ENCODE measurements around the gene CD200R1L.

The CD200R1L gene

GRCh38 chr3:112786881-112787579 lies 59.6 kb downstream of the CD200R1L start:
- DNase-seq (ENCODE audit: low read depth in 3 of 3) = no peak

GRCh38 chr3:112786002-112786590 lies 60.6 kb downstream of the CD200R1L start:
- no peak for DNase-seq (ENCODE audit: low read depth in 3 of 3)

GRCh38 chr3:112785321-112786001 lies 61.2 kb downstream of the CD200R1L start:
- DNase-seq (ENCODE audit: low read depth in 3 of 3) = no peak

DNA sequence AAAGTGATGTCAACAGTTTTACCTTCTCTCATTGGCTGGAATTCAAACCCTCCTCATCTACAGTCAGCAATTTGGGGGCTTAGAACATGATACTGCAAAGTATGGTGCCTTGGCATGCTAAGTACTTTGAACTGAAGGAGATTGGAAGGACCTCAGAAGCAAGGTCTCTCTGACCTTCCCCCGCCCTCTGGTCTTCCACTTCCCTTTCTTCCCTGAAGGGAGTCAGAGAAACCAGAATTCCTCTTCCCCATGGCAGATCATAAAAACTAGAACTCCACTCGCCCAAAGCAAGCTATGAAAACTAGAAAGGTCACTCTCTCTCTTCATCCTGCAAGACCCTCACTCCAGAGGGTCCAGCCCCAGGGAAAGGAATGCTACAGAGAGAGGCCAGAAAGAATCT lies 64.2 kb downstream of the CD200R1L start:
- no peak for DNase-seq (ENCODE audit: low read depth in 3 of 3)

- DNase-seq (ENCODE audit: low read depth in 3 of 3) = no peak
Observed at GRCh38 chr3:112781599-112781998, 65.1 kb downstream of the CD200R1L start.

GRCh38 chr3:112779558-112780480 lies 66.8 kb downstream of the CD200R1L start:
- DNase-seq (ENCODE audit: low read depth in 3 of 3) = no peak

- DNase-seq (ENCODE audit: low read depth in 3 of 3) = no peak
Observed at GRCh38 chr3:112779011-112779410, 67.7 kb downstream of the CD200R1L start.

- DNase-seq (ENCODE audit: low read depth in 3 of 3) = no peak
Observed at GRCh38 chr3:112778353-112778948, 68.2 kb downstream of the CD200R1L start.

GRCh38 chr3:112777811-112778210 lies 68.9 kb downstream of the CD200R1L start:
- DNase-seq (ENCODE audit: low read depth in 3 of 3) = no peak

- DNase-seq (ENCODE audit: low read depth in 3 of 3) = no peak
Observed at GRCh38 chr3:112776836-112777235, 69.8 kb downstream of the CD200R1L start.

- DNase-seq (ENCODE audit: low read depth in 3 of 3) = no peak
Observed at GRCh38 chr3:112776000-112776399, 70.7 kb downstream of the CD200R1L start.

GRCh38 chr3:112775011-112775742 lies 71.5 kb downstream of the CD200R1L start:
- DNase-seq (ENCODE audit: low read depth in 3 of 3) = no peak

- no peak for DNase-seq (ENCODE audit: low read depth in 3 of 3)
Observed at GRCh38 chr3:112774293-112774926, 72.3 kb downstream of the CD200R1L start.

DNA sequence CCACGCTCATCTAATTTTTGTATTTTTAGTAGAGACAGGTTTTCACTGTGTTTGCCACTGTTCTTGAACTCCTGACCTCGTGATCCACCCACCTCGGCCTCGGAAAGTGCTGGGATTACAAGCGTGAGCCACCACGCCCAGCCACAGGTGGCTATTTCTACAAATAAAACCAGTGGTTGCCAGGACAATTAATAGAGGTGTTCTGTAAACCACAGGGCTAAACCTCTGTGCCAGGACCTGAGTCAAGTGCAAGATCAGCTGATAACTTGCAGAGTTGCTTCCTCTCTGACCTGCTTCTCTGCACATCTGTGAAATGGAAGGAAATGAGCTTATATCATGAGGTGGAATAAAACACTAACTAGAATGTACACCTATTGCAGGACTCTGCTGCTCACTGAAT lies 72.8 kb downstream of the CD200R1L start:
- DNase-seq (ENCODE audit: low read depth in 3 of 3) = no peak

DNA sequence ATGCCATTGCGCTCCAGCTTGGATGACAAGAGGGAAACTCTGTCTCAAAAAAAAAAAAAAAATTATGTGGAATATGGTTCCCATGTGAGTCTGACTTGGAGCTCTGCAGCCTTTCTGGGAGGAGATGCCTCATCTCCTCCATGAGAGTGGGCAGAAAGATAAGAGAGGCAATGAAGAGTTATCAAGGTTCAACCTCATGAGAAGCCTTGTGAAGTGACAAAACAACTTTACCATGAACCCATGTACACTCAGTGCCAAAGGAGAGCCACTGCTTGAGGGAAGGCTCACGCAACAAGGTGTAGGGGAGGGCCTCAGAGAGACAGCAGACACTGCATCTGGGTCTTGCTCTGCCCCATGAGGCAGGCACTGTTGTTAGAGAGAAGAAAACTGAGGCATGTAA lies 75.7 kb downstream of the CD200R1L start:
- no peak for DNase-seq (ENCODE audit: low read depth in 3 of 3)

DNA sequence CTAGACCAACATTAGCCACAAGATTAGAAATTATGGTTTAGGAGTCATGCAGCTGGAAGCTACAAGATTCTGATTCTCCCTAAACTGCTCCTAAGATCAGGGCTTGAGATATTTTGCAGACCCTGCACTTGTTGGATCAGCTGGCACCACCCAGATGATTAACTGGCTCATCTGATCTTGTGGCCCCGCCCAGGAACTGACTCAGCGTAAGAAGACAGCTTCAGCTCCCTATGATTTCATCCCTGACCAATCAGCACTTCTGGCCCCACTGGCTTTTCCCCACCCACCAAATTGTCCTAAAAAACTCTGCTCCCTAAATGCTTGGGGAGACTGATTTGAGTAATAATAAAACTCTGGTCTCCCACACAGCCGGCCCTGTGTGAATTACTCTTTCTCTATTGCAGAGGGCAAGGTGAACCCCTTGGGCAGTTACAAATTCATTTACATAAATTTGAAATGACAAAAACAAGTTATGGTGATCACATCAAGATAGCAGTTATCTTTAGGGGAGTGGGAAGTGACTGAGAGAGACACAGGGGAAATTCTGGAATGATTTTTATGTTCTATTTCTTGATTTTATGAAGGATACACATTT lies 76.5 kb downstream of the CD200R1L start:
- peak; percentile 27 to 55 (median 32) for DNase-seq (ENCODE audit: low read depth in 3 of 3)

GRCh38 chr3:112769286-112769978 lies 77.2 kb downstream of the CD200R1L start:
- no peak for DNase-seq (ENCODE audit: low read depth in 3 of 3)

DNA sequence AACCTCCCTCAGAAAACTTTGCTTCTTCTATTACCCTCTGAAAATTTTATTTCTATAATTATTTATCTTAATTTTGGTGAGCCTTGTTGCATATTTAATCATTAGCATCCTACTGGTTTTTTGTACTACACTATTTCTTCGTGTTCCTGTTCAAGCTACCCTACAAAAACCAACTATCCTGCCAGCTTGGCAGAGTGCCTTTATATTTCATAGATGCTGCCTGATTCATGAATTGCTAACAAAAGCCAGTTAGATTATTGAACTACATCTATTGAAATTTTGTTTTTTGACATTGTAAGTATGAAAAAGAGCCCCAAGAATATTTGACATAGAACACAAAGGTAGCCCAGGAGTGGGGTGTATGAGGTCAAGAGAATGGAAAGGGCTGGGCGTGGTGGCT lies 78.9 kb downstream of the CD200R1L start:
- DNase-seq (ENCODE audit: low read depth in 3 of 3) = no peak

GRCh38 chr3:112767177-112767576 lies 79.5 kb downstream of the CD200R1L start:
- DNase-seq (ENCODE audit: low read depth in 3 of 3) = no peak

Measured in stimulated activated CD4-positive, alpha-beta T cell treated with anti-CD3 and anti-CD28 coated beads, TNF-alpha, amount 100 ng/mL, for 48 hours (primary cell).